ENCODE measurements around the gene C1QTNF9.
A peak's percentile ranks its signal among the peaks of the same experiment; 100 is the strongest.
"Not testable (repeated sequence)": the region's sequence is repeated elsewhere in the genome, so short reads cannot be mapped to it uniquely, and the experiment has no call there.

Gene C1QTNF9

GRCh38 chr13:24304620-24305019 lies 4.8 kb upstream of the C1QTNF9 start:
- H3K4me3 ChIP-seq (ENCODE audit: low read depth, low read length) = no peak overlapping the region
- DNase-seq (ENCODE audit: low read depth) = no peak
- no peak for TF ChIP-seq CTCF (IDR thresholded peaks at IDR 0.05; ENCODE audit: control insufficient read depth, extremely low read depth, insufficient read depth)

GRCh38 chr13:24306632-24307031 lies 2.7 kb upstream of the C1QTNF9 start:
- no peak overlapping the region for H3K4me3 ChIP-seq (ENCODE audit: low read depth, low read length)
- TF ChIP-seq CTCF (IDR thresholded peaks at IDR 0.05; ENCODE audit: control insufficient read depth, extremely low read depth, insufficient read depth) = no peak
- no peak for DNase-seq (ENCODE audit: low read depth)

- peak; percentile 60 for DNase-seq (ENCODE audit: low read depth)
- H3K4me3 ChIP-seq (ENCODE audit: low read depth, low read length) = no peak overlapping the region
- no peak for TF ChIP-seq CTCF (IDR thresholded peaks at IDR 0.05; ENCODE audit: control insufficient read depth, extremely low read depth, insufficient read depth)
Observed at GRCh38 chr13:24307211-24308067, 1.9 kb upstream of the C1QTNF9 start.

- DNase-seq (ENCODE audit: low read depth) = no peak
- no peak for TF ChIP-seq CTCF (IDR thresholded peaks at IDR 0.05; ENCODE audit: control insufficient read depth, extremely low read depth, insufficient read depth)
- no peak overlapping the region for H3K4me3 ChIP-seq (ENCODE audit: low read depth, low read length)
Observed at GRCh38 chr13:24308068-24308445, 1.3 kb upstream of the C1QTNF9 start.

GRCh38 chr13:24308488-24309020 lies 826 bp upstream of the C1QTNF9 start:
- no peak overlapping the region for H3K4me3 ChIP-seq (ENCODE audit: low read depth, low read length)
- no peak for TF ChIP-seq CTCF (IDR thresholded peaks at IDR 0.05; ENCODE audit: control insufficient read depth, extremely low read depth, insufficient read depth)
- no peak for DNase-seq (ENCODE audit: low read depth)

GRCh38 chr13:24313439-24313838 lies 4.1 kb downstream of the C1QTNF9 start:
- TF ChIP-seq CTCF (IDR thresholded peaks at IDR 0.05; ENCODE audit: control insufficient read depth, extremely low read depth, insufficient read depth) = peak; percentile 34

GRCh38 chr13:24317835-24318234 lies 8.5 kb downstream of the C1QTNF9 start:
- not testable (repeated sequence) for H3K4me3 ChIP-seq (ENCODE audit: low read depth, low read length); DNase-seq (ENCODE audit: low read depth)

More at GRCh38 chr13:24313439-24313838, 4.1 kb downstream of the C1QTNF9 start:
- no peak for DNase-seq (ENCODE audit: low read depth)
- H3K4me3 ChIP-seq (ENCODE audit: low read depth, low read length) = no peak overlapping the region

- H3K4me3 ChIP-seq (ENCODE audit: low read depth, low read length); DNase-seq (ENCODE audit: low read depth): not testable (repeated sequence)
Observed at GRCh38 chr13:24318878-24319277, 9.5 kb downstream of the C1QTNF9 start.

GRCh38 chr13:24319641-24320040 lies 10.3 kb downstream of the C1QTNF9 start:
- H3K4me3 ChIP-seq (ENCODE audit: low read depth, low read length); DNase-seq (ENCODE audit: low read depth): not testable (repeated sequence)

GRCh38 chr13:24321416-24321815 lies 12.0 kb downstream of the C1QTNF9 start:
- H3K4me3 ChIP-seq (ENCODE audit: low read depth, low read length); DNase-seq (ENCODE audit: low read depth): not testable (repeated sequence)
